GM18517 (cell line): ENCODE data around the gene IL9R.
"Not testable (repeated sequence)": the region's sequence is repeated elsewhere in the genome, so short reads cannot be mapped to it uniquely, and the experiment has no call there.

Experiments
- ATAC-seq: cut with Tn5 transposase; IDR thresholded peaks from one replicate; pipeline ENCODE4 v1.9.1; 2021; ENCODE audit warnings: mild to moderate bottlenecking, moderate library complexity; ENCODE audit not compliant: unreplicated experiment

Gene IL9R, protein sequence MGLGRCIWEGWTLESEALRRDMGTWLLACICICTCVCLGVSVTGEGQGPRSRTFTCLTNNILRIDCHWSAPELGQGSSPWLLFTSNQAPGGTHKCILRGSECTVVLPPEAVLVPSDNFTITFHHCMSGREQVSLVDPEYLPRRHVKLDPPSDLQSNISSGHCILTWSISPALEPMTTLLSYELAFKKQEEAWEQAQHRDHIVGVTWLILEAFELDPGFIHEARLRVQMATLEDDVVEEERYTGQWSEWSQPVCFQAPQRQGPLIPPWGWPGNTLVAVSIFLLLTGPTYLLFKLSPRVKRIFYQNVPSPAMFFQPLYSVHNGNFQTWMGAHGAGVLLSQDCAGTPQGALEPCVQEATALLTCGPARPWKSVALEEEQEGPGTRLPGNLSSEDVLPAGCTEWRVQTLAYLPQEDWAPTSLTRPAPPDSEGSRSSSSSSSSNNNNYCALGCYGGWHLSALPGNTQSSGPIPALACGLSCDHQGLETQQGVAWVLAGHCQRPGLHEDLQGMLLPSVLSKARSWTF

DNA sequence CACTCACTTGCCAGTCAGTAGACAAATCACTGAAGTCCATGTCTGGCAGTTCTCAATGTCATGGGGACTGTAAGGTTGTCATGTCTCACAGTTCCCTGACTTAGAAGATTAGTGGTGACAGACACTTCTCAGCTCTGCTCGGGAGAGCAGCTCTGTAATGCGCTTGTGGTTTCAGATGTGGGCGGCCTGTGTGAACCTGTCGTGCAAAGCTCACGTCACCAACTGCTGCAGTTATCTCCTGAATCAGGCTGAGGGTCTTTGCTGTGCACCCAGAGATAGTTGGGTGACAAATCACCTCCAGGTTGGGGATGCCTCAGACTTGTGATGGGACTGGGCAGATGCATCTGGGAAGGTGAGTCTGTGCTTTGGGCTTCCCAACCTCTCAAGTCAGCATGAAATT, at the start of gene IL9R:
Gene IL9R, plus strand, starts transcription at position 261 of the 400 bp plus-strand sequence. Its CDS starts 64 bp downstream, at position 325.
- ATAC-seq = no peak

DNA sequence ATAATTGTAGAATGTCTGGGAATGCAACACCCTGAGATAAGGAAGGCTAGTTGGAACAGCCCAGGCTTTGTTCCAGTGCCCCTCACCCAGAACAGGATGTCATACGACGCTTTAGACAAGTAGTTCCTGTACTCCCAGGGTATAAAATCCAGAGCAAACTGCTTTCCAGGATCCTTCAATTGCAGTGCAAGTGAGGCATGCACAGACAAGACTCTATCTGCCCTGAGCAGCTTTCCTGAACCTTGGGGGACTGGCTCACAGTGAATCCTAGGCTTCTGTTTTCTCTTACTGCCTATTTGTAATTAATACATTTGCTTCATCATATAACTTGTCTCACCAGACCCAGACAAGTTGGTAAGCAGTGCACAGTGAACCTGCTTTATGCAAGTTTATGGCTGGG, 48.4 kb upstream of the IL9R start:
- no peak for ATAC-seq

DNA sequence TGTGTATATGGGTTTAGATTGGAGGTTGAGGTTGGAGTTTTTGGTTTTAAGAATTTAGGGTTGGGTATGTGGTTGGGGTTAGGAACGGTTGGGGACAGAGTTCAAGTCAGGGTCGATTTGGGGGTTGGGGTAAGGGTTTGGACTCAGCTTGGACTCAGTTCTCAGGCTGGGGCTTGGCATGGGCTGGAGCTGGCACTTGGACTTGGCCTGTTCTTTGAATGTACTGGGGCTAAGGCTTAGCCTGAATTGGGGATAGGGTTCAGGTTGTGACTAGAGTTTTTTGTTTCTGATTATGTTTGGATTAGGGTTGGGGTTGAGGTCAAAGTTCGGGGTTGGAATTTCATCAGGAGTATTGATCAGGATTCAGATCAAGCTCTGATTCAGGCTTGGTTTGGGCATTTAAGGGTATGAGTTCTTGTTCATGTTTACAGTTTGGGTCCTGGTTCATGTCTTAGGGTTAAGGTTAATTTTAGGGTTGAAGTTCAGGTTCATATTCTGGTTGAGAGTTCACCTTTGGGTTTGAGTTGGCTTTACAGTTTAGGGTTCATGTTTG, 46.2 kb upstream of the IL9R start:
- ATAC-seq = no peak

DNA sequence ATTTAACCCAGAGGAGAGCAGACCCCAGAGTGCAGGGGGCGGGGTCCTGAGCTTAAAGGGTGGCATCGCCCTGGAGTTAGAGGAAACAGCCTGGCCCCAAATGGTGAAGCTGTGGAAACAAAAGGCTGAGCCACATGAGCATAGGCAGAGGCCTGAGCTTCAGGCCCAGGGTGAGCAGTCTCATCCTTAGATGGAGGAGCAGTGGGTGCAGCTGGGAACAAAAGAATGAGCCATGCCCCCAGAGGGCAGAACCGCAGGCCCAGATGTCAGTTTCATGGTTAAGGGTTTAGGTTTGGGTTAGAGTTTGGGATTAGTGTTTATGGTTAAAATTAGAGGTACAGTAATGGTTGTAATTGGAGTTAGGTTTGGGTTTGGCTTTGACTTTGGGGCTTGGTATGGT, 44.4 kb upstream of the IL9R start:
- no peak for ATAC-seq

GRCh38 chrX:155954793-155955192, 42.7 kb upstream of the IL9R start:
- ATAC-seq = no peak

GRCh38 chrX:155956099-155956498, 41.4 kb upstream of the IL9R start:
- no peak for ATAC-seq

GRCh38 chrX:155956649-155957048, 40.8 kb upstream of the IL9R start:
- ATAC-seq = no peak

- ATAC-seq = no peak
Observed at GRCh38 chrX:155957843-155958242, 39.7 kb upstream of the IL9R start.

- ATAC-seq = no peak
Observed at GRCh38 chrX:155959018-155959587, 38.4 kb upstream of the IL9R start.

DNA sequence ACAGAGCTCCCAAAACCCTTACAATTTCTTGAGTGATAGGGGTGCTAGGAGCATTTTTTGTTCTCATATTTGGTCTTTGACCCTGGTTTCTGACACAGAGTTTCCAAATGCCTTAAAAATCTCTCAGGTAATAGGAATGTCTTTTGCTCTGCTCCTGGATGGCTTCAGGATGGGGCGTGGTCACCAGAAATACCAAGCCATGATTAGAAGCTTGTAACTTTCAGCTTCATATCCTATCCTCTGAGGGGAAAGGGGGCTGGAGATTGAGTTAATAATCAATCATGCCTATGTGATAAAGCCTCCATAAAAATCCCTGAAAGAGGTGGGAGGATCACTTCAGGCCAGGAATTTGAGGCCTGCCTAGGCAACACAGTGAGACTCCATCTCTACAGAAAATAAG, 34.6 kb upstream of the IL9R start:
- no peak for ATAC-seq

DNA sequence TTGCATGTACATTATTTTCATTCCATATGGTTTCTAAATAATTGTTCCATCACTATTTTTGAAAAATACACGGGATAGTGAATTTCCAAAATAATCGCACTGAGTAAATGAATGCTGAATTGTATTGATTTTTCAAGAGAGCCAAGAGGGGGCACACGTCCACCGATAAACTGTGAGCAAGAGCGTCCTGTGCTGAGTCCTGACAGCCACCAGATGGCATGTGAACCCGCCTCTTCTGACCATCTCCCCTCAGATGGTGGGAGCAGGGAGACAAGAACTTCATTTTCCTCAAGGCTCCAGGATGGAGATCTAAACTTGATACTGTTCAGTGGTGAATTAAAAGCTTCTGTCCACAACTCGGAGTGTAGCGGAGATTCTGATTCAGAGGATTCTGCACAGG, 30.6 kb upstream of the IL9R start:
- ATAC-seq = no peak

DNA sequence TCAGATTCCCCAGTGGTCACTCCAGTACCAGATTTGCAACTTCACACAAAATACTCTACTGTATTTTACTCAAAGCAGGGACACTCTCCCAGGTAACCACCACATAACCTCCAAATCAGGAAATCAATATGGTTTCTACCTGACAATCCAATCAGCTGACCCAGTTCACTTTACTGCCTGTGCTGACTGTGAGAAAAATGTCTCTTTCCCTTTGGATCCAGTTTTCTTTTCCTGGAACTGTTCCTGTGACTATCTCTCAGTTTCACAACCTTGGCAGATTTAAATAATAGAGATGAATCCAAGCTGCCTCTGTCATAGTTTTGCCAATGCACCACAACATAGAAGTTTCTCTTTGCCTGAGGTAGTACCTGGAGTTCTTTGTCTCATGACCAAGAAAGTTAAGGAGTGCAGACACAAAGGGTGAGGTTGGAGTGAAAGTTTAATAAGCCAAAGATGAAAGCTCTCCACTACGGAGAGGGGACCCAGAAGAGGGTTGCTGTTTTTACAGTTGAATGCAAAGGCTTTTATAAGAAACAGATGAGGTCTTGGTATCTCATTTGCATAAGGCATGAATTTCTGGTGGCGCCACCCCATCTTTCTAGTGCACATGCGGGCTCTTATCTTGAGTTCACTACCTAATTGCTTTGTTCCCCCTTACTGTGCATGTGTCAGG, 29.7 kb upstream of the IL9R start:
- ATAC-seq = no peak

GRCh38 chrX:155968326-155968661, 29.2 kb upstream of the IL9R start:
- ATAC-seq = no peak

DNA sequence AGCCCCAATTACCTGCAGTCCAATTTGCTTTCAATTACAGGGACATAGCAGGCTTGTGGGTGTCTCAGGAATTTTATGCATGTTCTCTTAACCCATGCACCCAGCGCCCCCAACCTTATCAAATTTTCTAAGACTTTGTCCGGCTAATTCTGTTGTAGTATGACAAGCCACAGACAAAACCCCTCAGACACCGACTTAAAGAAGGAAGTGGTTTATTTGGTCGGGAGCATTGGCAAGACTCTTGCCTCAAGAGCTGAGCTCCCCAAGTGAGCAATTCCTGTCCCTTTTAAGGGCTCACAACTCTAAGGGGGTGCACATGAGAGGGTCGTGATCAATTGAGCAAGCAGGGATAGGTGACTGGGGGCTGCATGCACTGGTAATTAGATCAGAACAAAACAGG, 28.7 kb upstream of the IL9R start:
- no peak for ATAC-seq

- ATAC-seq = not testable (repeated sequence)
Observed at GRCh38 chrX:155971658-155972057, 25.8 kb upstream of the IL9R start.

GRCh38 chrX:155972241-155972640, 25.3 kb upstream of the IL9R start:
- not testable (repeated sequence) for ATAC-seq

GRCh38 chrX:155983326-155983725, 14.2 kb upstream of the IL9R start:
- ATAC-seq = no peak

DNA sequence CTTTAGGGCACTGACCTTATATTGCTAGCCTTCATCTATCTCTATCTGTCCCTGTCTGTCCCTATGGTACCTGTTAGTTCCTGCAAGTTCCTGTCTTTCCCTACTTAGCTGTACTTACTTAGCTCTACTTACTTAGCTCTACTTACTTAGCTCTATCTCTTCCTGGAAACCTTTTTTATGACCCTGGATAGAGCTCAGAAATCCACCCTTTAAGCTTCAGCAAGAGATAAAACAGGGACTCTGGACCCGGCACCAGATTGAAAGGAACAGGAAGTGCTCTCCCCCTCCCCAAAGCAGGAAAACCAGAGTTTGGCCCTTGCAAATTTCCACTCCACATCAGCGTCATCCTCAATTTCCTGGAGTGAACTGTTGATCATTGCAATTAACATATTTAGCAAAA, 12.3 kb upstream of the IL9R start:
- ATAC-seq = no peak

GRCh38 chrX:155986995-155987394, 10.5 kb upstream of the IL9R start:
- not testable (repeated sequence) for ATAC-seq

DNA sequence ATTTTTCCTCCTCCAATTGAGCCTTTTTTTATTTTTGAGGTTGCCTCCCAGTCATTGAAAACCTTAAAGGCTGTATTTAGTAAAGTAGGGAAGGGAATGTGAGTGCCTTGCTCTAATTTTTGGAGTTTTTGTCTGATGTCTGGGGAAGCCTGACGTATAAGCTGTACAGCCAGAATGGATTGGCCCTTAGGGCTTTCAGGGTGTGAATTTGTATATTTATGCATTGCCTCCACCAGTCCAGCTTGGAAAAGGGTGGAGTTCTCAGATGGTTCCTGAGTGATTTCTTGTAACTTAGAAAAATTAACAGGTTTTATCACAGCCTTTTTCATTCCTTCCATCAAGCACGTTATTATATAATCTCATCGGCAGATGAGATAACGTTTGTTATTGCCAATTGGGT, 8.6 kb upstream of the IL9R start:
- ATAC-seq = no peak

DNA sequence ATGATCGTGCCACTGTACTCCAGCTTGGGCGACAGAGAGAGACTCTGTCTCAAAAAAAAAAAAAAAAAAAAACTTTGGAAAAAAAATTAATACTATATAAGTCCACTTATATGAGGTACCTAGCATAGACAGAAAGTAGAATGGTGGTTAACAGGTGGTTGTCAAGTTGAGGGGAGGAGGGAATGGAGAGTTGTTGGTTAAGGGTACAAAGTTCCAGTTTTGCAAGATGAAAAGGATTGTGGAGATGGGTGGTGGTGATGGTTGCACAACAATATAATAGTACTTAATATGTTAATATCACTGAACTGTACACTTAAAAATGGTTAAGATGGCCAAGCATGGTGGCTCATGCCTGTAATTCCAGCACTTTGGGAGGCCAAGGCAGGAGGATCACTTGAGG, 4.1 kb upstream of the IL9R start:
- ATAC-seq = no peak
